ENCODE data around the gene PAPPA2. TPM values are rescaled to one million over a fixed set of nuclear protein-coding genes. Genes with fewer than 3 reads are reported as not detected.

The PAPPA2 gene
- total and polyA plus RNA-seq, 2 donors from 2014 or later = 4.9 to 93.5 TPM

GRCh38 chr1:176794897-176795508 lies 332.0 kb downstream of the PAPPA2 start:
- H3K27me3 ChIP-seq (ENCODE audit: control insufficient read depth, insufficient read depth, low read length) = no peaks in the 10 kb centered on the region
- H3K9me3 ChIP-seq (ENCODE audit: control insufficient read depth in 2 of 3, insufficient read depth in 1 of 3, low read length in 3 of 3) = no peaks in the 10 kb centered on the region
- H3K27ac ChIP-seq (ENCODE audit: low read depth in 2 of 2, low read length in 2 of 2) = no peak overlapping the region
- TF ChIP-seq, protein P1, sequence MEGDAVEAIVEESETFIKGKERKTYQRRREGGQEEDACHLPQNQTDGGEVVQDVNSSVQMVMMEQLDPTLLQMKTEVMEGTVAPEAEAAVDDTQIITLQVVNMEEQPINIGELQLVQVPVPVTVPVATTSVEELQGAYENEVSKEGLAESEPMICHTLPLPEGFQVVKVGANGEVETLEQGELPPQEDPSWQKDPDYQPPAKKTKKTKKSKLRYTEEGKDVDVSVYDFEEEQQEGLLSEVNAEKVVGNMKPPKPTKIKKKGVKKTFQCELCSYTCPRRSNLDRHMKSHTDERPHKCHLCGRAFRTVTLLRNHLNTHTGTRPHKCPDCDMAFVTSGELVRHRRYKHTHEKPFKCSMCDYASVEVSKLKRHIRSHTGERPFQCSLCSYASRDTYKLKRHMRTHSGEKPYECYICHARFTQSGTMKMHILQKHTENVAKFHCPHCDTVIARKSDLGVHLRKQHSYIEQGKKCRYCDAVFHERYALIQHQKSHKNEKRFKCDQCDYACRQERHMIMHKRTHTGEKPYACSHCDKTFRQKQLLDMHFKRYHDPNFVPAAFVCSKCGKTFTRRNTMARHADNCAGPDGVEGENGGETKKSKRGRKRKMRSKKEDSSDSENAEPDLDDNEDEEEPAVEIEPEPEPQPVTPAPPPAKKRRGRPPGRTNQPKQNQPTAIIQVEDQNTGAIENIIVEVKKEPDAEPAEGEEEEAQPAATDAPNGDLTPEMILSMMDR (IDR thresholded peaks at IDR 0.05; ENCODE audit: borderline replicate concordance, extremely low read depth, insufficient read depth) = no peak
- no peak overlapping the region for H3K4me3 ChIP-seq (ENCODE audit: low read length in 3 of 3)
- FAIRE-seq = no peak
- no peak overlapping the region for H3K9ac ChIP-seq (ENCODE audit: low read length in 3 of 3)
- intact Hi-C loops (cut with DNase I) = no loop called here
- no peaks in the 10 kb centered on the region for H3K36me3 ChIP-seq (ENCODE audit: control insufficient read depth in 2 of 3, insufficient read depth in 3 of 3, low read length in 3 of 3)
- no peaks in the 10 kb centered on the region for H3K4me1 ChIP-seq (ENCODE audit: control insufficient read depth in 2 of 3, insufficient read depth in 2 of 3, low read depth in 1 of 3, low read length in 3 of 3)
- no peak for DNase-seq

- TF ChIP-seq, protein P1 (IDR thresholded peaks at IDR 0.05; ENCODE audit: borderline replicate concordance, extremely low read depth, insufficient read depth) = no peak
- FAIRE-seq = no peak
These were observed 333.0 kb downstream of the PAPPA2 start for GRCh38 chr1:176795929-176796328.

GRCh38 chr1:176796583-176796982 lies 333.6 kb downstream of the PAPPA2 start:
- no peaks in the 10 kb centered on the region for H3K9me3 ChIP-seq (ENCODE audit: control insufficient read depth in 2 of 3, insufficient read depth in 1 of 3, low read length in 3 of 3)
- intact Hi-C loops (cut with DNase I) = no loop called here
- H3K4me1 ChIP-seq (ENCODE audit: control insufficient read depth in 2 of 3, insufficient read depth in 2 of 3, low read depth in 1 of 3, low read length in 3 of 3) = no peaks in the 10 kb centered on the region
- TF ChIP-seq, protein P1 (IDR thresholded peaks at IDR 0.05; ENCODE audit: borderline replicate concordance, extremely low read depth, insufficient read depth) = no peak
- H3K36me3 ChIP-seq (ENCODE audit: control insufficient read depth in 2 of 3, insufficient read depth in 3 of 3, low read length in 3 of 3) = no peaks in the 10 kb centered on the region
- H3K9ac ChIP-seq (ENCODE audit: low read length in 3 of 3) = no peak overlapping the region
- no peaks in the 10 kb centered on the region for H3K27me3 ChIP-seq (ENCODE audit: control insufficient read depth, insufficient read depth, low read length)
- no peak overlapping the region for H3K4me3 ChIP-seq (ENCODE audit: low read length in 3 of 3)
- DNase-seq (no peak), FAIRE-seq (no peak)
- H3K27ac ChIP-seq (ENCODE audit: low read depth in 2 of 2, low read length in 2 of 2) = no peak overlapping the region

More at GRCh38 chr1:176795929-176796328, 333.0 kb downstream of the PAPPA2 start:
- H3K36me3 ChIP-seq (ENCODE audit: control insufficient read depth in 2 of 3, insufficient read depth in 3 of 3, low read length in 3 of 3) = no peaks in the 10 kb centered on the region
- no peaks in the 10 kb centered on the region for H3K27me3 ChIP-seq (ENCODE audit: control insufficient read depth, insufficient read depth, low read length)
- H3K9ac ChIP-seq (ENCODE audit: low read length in 3 of 3) = no peak overlapping the region
- intact Hi-C loops (cut with DNase I) = no loop called here
- no peak overlapping the region for H3K4me3 ChIP-seq (ENCODE audit: low read length in 3 of 3)
- no peak for DNase-seq
- no peaks in the 10 kb centered on the region for H3K4me1 ChIP-seq (ENCODE audit: control insufficient read depth in 2 of 3, insufficient read depth in 2 of 3, low read depth in 1 of 3, low read length in 3 of 3)
- H3K9me3 ChIP-seq (ENCODE audit: control insufficient read depth in 2 of 3, insufficient read depth in 1 of 3, low read length in 3 of 3) = no peaks in the 10 kb centered on the region
- no peak overlapping the region for H3K27ac ChIP-seq (ENCODE audit: low read depth in 2 of 2, low read length in 2 of 2)

DNA sequence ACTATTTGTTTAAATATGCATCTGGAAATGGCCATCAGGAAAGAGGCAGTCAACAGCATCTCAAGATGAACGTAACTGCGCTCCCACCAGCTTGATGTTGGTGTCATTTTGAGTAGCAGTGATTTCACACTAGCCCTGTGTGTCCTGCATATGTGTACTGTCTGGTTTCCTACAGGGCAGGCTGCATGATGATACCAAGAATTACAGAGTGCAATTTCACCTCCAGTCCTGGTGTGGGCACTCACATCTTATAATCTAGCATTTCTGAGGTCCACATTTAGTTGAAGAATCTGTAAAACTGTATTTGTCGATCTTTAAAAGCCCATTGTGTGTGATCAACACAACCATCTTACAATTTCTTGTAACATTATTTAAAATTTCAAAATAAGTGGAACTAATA lies 336.4 kb downstream of the PAPPA2 start:
- DNase-seq (no peak), FAIRE-seq (no peak)
- Histone ChIP-seq H3K9me3 (ENCODE audit: control insufficient read depth in 2 of 3, insufficient read depth in 1 of 3, low read length in 3 of 3) (no peaks in the 10 kb centered on the region), H3K27ac (ENCODE audit: low read depth in 2 of 2, low read length in 2 of 2) (no peak overlapping the region), H3K27me3 (ENCODE audit: control insufficient read depth, insufficient read depth, low read length) (no peaks in the 10 kb centered on the region), H3K9ac (ENCODE audit: low read length in 3 of 3) (no peak overlapping the region), H3K4me3 (ENCODE audit: low read length in 3 of 3) (no peak overlapping the region), H3K36me3 (ENCODE audit: control insufficient read depth in 2 of 3, insufficient read depth in 3 of 3, low read length in 3 of 3) (no peaks in the 10 kb centered on the region), H3K4me1 (ENCODE audit: control insufficient read depth in 2 of 3, insufficient read depth in 2 of 3, low read depth in 1 of 3, low read length in 3 of 3) (no peaks in the 10 kb centered on the region)
- TF ChIP-seq, protein P1 (IDR thresholded peaks at IDR 0.05; ENCODE audit: borderline replicate concordance, extremely low read depth, insufficient read depth) = no peak
- intact Hi-C loops (cut with DNase I) = no loop called here

Measured in kidney (tissue), 14 donors.